Thoracic aorta (tissue), 2 donors: Measurements from ENCODE around the gene VWA5B1. TPM values are rescaled to one million over a fixed set of nuclear protein-coding genes. Genes with fewer than 3 reads are reported as not detected.

ENCODE experiments used
- ATAC-seq: fragments of 150-250 bp; one replicate; pipeline ENCODE4 v1.8.0; 2017; ENCODE audit warnings: low read depth; ENCODE audit not compliant: insufficient number of reproducible peaks, low FRiP score
- DNase-seq: peaks from one replicate; pipeline ENCODE4 v3.0.0-alpha.2; 2020; ENCODE audit warnings: low spot score
- H3K27ac ChIP-seq, 2 donors: fragments of 200-600 bp; sonication (generic); 1 replicate in 1 of 2; 2 replicates in 1 of 2; pipeline ENCODE4 v1.5.1; 2016; ENCODE audit warnings: mild to moderate bottlenecking in 2 of 2, moderate library complexity in 2 of 2
- H3K27me3 ChIP-seq: fragments of 200-600 bp; sonication (generic); replicated peaks from 2 replicates; pipeline ENCODE4 v1.6.0; 2016; ENCODE audit warnings: mild to moderate bottlenecking; ENCODE audit not compliant: insufficient read depth
- H3K36me3 ChIP-seq: fragments of 200-600 bp; sonication (generic); one replicate; pipeline ENCODE4 v1.5.1; 2016
- H3K4me1 ChIP-seq, 2 donors: fragments of 200-600 bp; sonication (generic); 1 replicate in 1 of 2; 2 replicates in 1 of 2; pipeline versions ENCODE4 v1.5.1 to v1.6.0; 2016; ENCODE audit warnings: low read depth in 2 of 2, mild to moderate bottlenecking in 1 of 2; ENCODE audit not compliant: control insufficient read depth in 1 of 2
- H3K4me3 ChIP-seq: fragments of 200-600 bp; sonication (generic); 2 replicates; pipeline ENCODE4 v1.5.1; 2016; ENCODE audit warnings: mild to moderate bottlenecking
- H3K9me3 ChIP-seq: fragments of 200-600 bp; sonication (generic); 2 replicates; pipeline ENCODE4 v1.5.1; 2016
- CTCF ChIP-seq: fragments of 200-600 bp; sonication (generic); IDR thresholded peaks from one replicate; pipeline ENCODE4 v1.5.1; 2019; ENCODE audit warnings: antibody characterized with exemption
- total RNA-seq, 2 donors: library from RNA; depleted of rRNA; stranded (reverse); fragments of >200 nt; gene quantifications; one replicate each; pipeline versions ENCODE4 v1.1.0 to v1.2.3, GENCODE V29; 2016

VWA5B1 gene
- not detected for total RNA-seq

GRCh38 chr1:20290624-20291597 is at the start of gene VWA5B1:
VWA5B1 (plus strand) TSS chr1:20290875; CDS start chr1:20310602, 19,727 bp downstream.
- Histone ChIP-seq H3K9me3 (no peaks in the 10 kb centered on the region), H3K27me3 (no peaks in the 10 kb centered on the region), H3K36me3 (no peaks in the 10 kb centered on the region), H3K4me1 (no peaks in the 10 kb centered on the region), H3K4me3 (no peak within 1 kb of the TSS), H3K27ac (no peak within 1 kb of the TSS)
- DNase-seq: no peak
- no peak for TF ChIP-seq CTCF
- no peak for ATAC-seq

- ATAC-seq: no peak
- no peaks in the 10 kb centered on the region for H3K36me3 ChIP-seq
- H3K9me3 ChIP-seq: no peaks in the 10 kb centered on the region
- H3K4me1 ChIP-seq: no peaks in the 10 kb centered on the region
- H3K4me3 ChIP-seq: no peak overlapping the region
- DNase-seq: no peak
- no peak overlapping the region for H3K27ac ChIP-seq
- no peak for TF ChIP-seq CTCF
- no peaks in the 10 kb centered on the region for H3K27me3 ChIP-seq
Observed at GRCh38 chr1:20242890-20243479, 47.7 kb upstream of the VWA5B1 start.

- H3K36me3 ChIP-seq: no peaks in the 10 kb centered on the region
- H3K9me3 ChIP-seq: no peaks in the 10 kb centered on the region
- no peak overlapping the region for H3K4me3 ChIP-seq
- H3K27me3 ChIP-seq: no peaks in the 10 kb centered on the region
- no peak for ATAC-seq
- no peak for TF ChIP-seq CTCF
- no peaks in the 10 kb centered on the region for H3K4me1 ChIP-seq
- no peak overlapping the region for H3K27ac ChIP-seq
- DNase-seq: no peak
Observed at GRCh38 chr1:20248971-20249612, 41.6 kb upstream of the VWA5B1 start.

GRCh38 chr1:20250340-20250989 is 40.2 kb upstream of the VWA5B1 start:
- no peak for ATAC-seq
- Histone ChIP-seq H3K27me3 (no peaks in the 10 kb centered on the region), H3K4me1 (no peaks in the 10 kb centered on the region), H3K9me3 (no peaks in the 10 kb centered on the region), H3K4me3 (no peak overlapping the region), H3K27ac (no peak overlapping the region), H3K36me3 (no peaks in the 10 kb centered on the region)
- no peak for TF ChIP-seq CTCF
- no peak for DNase-seq

- ATAC-seq (no peak), DNase-seq (no peak)
- H3K4me3 ChIP-seq: no peak overlapping the region
- H3K27me3 ChIP-seq: no peaks in the 10 kb centered on the region
- TF ChIP-seq CTCF: no peak
- no peaks in the 10 kb centered on the region for H3K9me3 ChIP-seq
- no peaks in the 10 kb centered on the region for H3K36me3 ChIP-seq
- no peaks in the 10 kb centered on the region for H3K4me1 ChIP-seq
- H3K27ac ChIP-seq: no peak overlapping the region
Observed at GRCh38 chr1:20252587-20252986, 38.1 kb upstream of the VWA5B1 start.
